Activated CD4-positive, alpha-beta T cell treated with anti-CD3 and anti-CD28 coated beads, Interleukin-2, Interleukin-6, amounts not matched to agents 100 ng/mL and 50 ng/mL, durations not matched to agents 16 hours and 8 hours (primary cell): ENCODE data around the gene PHF5A.

Experiments used
- DNase-seq: peaks from one replicate; pipeline ENCODE4 v3.0.0-alpha.2; 2020

The PHF5A gene

DNA sequence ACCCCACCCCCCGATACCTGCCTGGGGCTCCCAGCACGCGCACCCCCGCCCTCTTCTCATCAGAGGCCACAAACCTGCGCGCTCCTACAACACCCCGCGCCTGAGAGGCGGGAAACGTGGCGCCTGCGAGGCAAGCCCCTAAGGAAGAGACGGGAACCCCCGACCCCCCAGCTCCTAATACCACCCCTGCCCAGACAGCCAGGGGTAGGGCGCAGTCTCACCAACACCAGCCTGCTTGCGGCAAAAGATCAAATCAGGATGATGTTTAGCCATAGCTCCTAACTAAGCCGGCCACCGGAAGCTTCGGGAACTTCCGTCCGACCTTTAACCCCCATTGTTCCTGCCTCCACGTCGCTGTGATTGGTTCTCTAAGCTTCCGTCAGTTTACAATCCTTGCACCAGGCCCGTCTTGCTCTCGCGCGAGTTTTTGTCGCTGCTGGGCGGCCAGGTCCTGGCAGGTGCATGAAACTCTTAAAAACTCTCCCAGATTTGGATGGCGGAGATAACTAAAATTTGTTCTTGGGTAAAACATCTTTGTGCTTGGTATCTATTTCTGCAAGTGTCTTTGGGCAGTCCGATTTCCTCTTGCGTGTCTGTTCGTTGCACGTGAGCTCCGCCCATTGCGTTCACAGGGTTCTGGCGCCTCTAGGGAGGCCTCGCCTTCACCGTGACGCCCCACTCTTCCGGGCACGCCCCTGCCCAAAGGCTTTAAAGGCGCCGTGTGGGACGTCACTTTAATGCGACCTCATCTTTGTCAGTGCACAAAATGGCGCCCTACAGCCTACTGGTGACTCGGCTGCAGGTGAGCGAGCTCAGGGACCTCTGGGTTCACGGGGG lies at the start of gene PHF5A, which contains the start of gene ACO2:
PHF5A (minus strand) TSS at position 312 of the 837 bp plus-strand sequence; CDS start at position 273, 39 bp downstream.
ACO2 (plus strand) TSS at position 737 of the 837 bp plus-strand sequence; CDS start at position 767, 30 bp downstream.
- peak; percentile 98 for DNase-seq

DNA sequence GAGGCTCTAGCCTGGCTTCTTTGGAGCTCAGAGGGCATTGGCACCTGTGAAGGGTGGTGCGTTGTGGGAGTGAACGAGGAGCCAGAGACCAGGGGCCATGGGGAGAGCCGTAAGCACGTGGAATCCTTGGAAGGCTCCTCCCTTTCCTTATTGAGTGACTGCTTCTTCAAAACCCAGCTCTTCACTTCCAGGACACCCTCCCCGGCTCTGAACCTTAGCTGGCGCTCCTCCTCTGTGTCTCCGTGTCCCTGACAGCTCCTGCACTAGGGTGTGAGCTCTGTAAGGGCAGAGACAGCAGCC lies 49.5 kb upstream of the PHF5A start:
- DNase-seq, result no peak

DNA sequence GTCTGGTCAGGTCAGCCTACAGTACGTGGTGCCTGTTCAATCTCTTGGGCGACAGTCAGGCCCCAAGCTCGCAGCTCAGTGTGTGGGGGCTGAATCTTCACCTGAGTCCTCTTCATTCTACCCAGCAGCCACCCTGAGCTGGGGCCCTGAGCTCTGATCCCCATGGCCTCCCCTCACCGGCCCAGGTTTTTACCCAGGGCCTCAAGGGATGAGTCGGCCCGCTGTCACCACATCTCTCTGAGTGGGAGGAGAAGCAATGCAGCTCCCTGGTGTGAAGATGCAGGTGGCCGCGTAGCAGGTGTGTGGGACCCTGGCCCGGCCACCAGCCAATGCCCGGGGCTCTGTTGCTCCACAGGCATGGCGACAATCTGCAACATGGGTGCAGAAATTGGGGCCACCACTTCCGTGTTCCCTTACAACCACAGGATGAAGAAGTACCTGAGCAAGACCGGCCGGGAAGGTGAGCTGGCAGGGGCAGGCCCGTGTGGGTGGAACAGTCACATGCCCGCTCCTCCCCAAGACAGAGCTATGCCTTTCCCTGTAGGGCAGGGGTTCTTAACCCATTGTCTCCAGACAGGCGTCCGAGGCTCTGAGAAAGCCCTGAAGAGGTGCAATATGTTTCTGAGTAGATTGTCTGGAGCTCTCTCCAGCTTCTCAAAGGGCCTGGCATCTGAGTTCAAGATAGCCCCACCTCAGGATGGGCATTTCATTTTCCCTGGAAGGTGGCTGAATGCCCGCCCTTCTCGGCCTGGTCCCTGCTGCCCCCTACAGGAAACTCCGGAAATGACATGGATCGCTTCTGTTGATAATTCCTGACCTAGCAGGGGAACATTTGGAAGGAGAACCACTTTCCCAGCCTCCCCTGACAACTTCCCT lies 48.9 kb upstream of the PHF5A start:
- peak; percentile 28 for DNase-seq

- DNase-seq, result no peak
These were observed 48.0 kb upstream of the PHF5A start for GRCh38 chr22:41516462-41516861.

- DNase-seq, result no peak
These were observed 44.9 kb upstream of the PHF5A start for GRCh38 chr22:41513391-41513790.

GRCh38 chr22:41512421-41513194 lies 44.1 kb upstream of the PHF5A start:
- no peak for DNase-seq

DNA sequence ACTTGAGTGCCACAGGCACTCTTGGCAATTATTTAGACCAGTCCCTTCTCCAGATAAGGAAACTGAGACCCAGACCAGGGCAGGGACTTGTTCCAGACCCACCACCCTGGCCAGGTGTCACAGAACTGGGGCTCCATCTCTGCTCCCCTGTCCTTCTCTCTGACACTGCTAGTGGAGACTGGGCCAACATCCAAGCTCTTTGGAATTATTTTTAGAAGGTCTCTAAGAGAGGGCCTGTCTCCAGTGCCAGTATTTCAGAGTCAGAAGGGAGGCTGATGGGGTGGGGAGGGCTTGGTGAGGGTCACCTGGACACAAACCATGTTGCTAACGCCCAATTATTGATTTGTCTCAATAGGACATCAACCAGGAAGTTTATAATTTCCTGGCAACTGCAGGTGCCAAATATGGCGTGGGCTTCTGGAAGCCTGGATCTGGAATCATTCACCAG lies 43.1 kb upstream of the PHF5A start:
- DNase-seq, result no peak

DNA sequence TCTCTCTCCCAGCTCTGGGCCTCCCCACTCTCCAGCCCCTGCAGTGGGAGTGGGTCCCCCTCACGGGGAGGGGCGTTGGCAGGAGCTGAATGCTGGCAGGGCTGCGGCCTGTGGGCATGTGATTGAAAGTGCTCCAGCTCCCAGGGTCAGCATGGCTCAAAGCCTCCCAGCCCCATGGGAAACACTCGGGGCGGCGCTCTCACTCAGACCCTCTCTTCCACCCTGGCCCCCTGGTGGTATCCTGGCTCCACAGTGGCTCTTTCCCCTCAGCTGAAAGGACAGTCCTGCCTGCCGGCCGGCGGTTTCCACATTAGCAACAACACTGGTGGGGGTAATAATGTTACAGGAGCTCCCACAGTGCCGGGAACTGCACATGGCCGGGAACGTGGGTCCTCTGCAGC lies 40.3 kb upstream of the PHF5A start:
- DNase-seq, result no peak

DNA sequence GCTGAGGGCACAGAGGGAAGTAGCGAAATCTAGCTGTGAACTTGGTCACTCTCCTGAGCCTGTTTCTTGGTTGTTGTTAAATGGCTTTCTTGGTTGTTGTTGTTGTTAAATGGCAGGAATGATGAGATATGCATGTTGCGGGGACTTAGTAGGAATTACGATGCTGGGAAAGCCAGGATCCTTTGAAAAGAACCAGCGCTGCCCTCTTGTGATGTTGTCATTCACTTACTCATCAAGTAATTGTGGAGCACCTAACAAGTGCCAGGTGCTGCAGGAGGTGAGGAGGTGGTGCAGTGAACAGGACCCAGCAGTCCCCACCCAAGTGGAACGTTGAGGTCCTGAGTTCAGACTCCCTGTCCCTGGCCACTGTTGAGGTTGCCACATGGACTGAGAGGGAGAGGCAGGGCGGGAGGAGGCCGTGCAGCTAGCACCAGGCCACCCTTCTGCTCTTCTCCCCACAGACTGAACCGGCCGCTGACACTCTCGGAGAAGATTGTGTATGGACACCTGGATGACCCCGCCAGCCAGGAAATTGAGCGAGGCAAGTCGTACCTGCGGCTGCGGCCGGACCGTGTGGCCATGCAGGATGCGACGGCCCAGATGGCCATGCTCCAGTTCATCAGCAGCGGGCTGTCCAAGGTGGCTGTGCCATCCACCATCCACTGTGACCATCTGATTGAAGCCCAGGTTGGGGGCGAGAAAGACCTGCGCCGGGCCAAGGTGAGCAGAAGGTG lies 39.0 kb upstream of the PHF5A start:
- no peak for DNase-seq

GRCh38 chr22:41505511-41506220 lies 37.2 kb upstream of the PHF5A start:
- no peak for DNase-seq

GRCh38 chr22:41504816-41505215 lies 36.3 kb upstream of the PHF5A start:
- no peak for DNase-seq

DNA sequence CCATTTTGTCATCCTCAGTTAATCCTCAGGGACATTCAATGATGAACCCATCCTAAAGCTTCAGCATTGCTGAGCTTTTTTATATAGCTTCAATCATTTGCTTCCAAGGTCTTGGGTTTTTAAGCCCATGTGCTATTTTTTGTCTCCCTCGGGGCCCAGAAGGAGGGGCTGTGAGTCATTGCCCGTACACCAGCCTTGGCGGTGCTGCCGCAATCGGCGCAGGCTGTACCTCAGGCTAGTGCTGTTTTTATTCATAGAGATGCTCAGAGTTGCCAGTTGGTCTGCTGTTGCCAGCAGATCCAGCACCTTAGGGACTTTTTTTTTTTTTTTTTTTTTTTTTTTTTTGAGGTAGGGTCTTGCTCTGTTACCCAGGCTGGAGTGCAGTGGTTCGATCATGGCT lies 35.9 kb upstream of the PHF5A start:
- no peak for DNase-seq

DNA sequence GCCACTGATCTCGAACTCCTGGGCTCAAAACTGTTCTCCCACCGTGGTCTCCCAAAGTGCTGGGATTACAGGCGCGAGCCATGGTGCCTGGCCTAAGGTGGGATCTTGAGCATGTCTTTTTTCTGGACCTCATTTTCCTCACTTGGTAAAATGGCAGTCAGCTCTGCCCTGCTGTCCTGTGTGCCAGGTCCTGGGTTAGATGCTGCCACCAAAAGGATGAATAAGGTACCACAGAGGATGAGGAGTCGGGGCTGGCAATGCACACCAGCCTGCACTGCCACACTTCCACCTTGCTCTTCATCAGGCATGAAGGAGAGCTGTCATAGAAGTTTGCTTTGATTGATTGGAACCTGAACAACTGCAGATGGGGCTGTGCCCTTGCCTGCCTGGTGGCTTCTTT lies 32.7 kb upstream of the PHF5A start:
- DNase-seq, result peak; percentile 40

DNA sequence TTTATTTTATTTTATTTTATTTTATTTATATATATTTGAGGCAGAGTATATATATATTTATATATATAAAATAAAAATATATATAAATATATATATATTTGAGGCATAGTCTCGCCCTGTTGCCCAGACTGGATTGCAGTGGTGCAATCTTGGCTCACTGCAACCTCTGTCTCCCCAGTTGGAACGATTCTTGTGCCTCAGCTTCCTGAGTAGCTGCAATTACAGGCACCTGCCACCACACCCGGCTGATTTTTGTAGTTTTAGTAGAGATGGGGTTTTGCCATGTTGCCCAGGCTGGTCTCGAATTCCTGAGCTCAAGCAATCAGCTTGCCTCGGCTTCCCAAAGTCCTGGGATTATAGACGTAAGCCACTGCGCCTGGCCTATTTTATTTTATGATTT lies 31.8 kb upstream of the PHF5A start:
- no peak for DNase-seq

DNA sequence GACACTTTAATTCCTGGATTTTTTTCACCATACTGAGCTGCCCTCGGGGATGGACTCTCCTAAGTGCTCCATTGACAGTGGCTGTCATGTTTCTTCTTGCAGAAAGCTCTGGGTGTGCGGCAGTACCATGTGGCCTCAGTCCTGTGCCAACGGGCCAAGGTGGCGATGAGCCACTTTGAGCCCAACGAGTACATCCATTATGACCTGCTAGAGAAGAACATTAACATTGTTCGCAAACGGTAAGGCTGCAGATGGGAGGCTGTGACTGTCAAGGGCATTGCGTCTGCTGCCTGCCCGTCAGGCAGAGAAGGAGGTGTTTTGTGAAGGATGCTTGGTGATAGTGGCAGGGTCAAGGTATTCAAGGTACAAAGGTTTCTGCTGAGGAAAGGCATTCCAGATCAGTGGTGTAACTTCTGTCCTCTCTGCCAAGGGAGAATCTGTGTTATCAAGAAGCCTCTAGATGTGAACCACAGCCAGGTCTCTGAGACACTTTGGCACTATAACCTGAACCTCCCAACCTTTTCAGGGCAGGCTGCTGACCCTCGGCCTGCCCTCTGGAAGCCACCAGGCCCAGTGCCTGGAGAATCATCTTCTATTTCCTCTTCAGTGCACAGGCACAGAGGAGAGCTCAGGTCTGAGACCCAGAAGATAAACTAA lies 31.3 kb upstream of the PHF5A start:
- no peak for DNase-seq

DNA sequence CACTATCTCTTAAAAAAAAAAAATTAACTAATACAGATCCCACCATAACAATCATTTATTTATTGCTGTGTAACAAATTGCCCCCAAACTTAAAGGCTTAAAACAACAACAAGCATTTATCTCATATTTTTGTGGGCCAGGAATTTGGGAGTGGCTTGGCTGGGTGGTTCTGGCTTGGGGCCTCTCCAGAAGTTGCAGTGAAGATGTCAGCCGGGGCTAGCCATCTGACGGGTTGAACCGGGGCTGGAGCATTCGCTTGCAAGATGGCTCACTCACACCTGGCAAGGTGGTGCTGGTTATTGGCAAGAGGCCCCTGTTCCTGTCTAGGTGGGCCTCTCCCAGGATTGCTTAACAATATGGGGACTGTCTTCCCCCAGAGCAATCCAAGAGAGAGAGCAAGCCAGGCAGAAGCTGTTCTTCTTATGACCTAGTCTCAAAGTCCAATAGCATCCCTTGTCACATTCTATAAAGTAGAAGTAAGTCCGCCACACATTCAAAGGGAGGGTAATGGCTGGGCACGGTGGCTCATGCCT lies 29.9 kb upstream of the PHF5A start:
- DNase-seq, result no peak

GRCh38 chr22:41491374-41492100 lies 23.0 kb upstream of the PHF5A start:
- DNase-seq, result no peak

DNA sequence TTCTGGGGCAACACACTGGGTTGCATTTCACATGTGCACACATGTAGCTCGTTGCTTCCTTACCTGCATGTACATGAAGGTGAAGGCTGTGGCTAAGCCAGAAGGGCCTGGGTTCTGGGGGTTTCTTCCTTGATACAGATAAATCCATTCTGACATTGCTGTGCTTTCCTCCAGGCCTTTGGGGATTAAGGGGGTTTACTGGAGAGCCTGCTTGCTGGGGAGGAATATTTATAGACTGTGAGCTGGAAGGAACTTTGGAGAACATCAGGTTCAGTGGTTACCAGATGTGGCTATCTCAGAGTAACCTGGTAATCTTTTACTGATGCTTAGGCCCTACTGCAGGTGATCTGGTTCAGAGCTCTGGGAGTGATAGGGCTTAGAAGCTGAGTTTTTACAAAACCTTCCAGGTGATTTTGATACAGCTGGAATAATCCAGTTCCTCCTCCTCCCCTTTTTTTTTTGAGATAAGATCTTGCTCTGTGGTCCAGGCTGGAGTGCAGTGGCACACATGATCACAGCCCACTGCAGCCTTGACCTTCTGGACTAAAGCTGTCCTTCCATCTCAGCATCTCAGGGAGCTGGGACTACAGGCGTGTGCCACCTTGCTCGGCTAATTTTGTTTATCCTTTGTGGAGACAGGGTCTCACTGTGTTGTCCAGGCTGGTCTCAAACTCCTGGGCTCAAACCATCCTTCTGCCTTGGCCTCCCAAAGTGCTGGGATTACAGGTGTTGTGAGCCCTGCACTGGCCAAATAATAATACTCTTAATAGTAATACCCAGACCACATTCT lies 20.3 kb upstream of the PHF5A start:
- no peak for DNase-seq

GRCh38 chr22:41488076-41488475 lies 19.6 kb upstream of the PHF5A start:
- DNase-seq, result no peak
